GM12878 (cell line): ENCODE data around the gene QSOX1. TPM values are rescaled to one million over a fixed set of nuclear protein-coding genes. Genes with fewer than 3 reads are reported as not detected.

Experiments used
- ATAC-seq: fragments of 200-7000 bp; cut with Tn5 transposase; 3 replicates; pipeline ENCODE4 v1.9.1; 2020; ENCODE audit warnings: mild to moderate bottlenecking, moderate library complexity
- BruUV-seq: library from RNA; stranded (reverse); fragments of 400-500 nt; replicated peaks from 2 replicates; lab custom pipeline; 2021; lab: Mats Ljungman, UMichigan
- CTCF ChIA-PET: fragments of 300-600 bp; sonication (Branson Sonifier 250); formaldehyde crosslinking; extraction: SDS; loops from one replicate; lab custom pipeline; 2021; ENCODE audit warnings: inconsistent platforms; lab: Yijun Ruan, JAX
- POLR2A ChIA-PET: fragments of 350-600 bp; formaldehyde crosslinking; extraction: SDS; loops from one replicate; lab custom pipeline; 2021; ENCODE audit warnings: inconsistent platforms; lab: Charles Lee
- RAD21 ChIA-PET: fragments of 300-600 bp; sonication (Branson Sonifier 250); formaldehyde crosslinking; loops from one replicate; lab custom pipeline; 2023; ENCODE audit warnings: antibody characterized with exemption; ENCODE audit not compliant: unreplicated experiment; lab: Charles Lee
- SMC1A ChIA-PET: fragments of 300-600 bp; sonication (Branson Sonifier 250); formaldehyde crosslinking; loops from one replicate; lab custom pipeline; 2023; ENCODE audit not compliant: unreplicated experiment, uncharacterized antibody; lab: Charles Lee
- DNase-seq: peaks from one replicate; pipeline ENCODE4 v3.0.0-alpha.2; 2011; ENCODE audit warnings: low read depth, low spot score
- FAIRE-seq: peaks from 3 replicates; lab custom pipeline; 2011; peaks lifted over from hg19 to GRCh38; lab: Jason Lieb, UNC
- H2AFZ ChIP-seq: 2 replicates; pipeline ENCODE4 v1.6.0; 2011; ENCODE audit warnings: low read depth, low read length, control low read depth; ENCODE audit not compliant: control insufficient read depth
- H3K27ac ChIP-seq: 2 replicates; pipeline ENCODE4 v1.5.1; 2011; ENCODE audit warnings: control low read depth; ENCODE audit not compliant: control insufficient read depth, insufficient read depth
- H3K27me3 ChIP-seq, 2 experiments: replicated peaks in 1 of 2; 2 replicates each; pipeline versions ENCODE4 v1.6.0 to v1.6.1; 2011; ENCODE audit warnings: low read length in 1 of 2; ENCODE audit not compliant: control insufficient read depth in 2 of 2, insufficient read depth in 2 of 2
- H3K36me3 ChIP-seq, 2 experiments: 2 replicates each; pipeline ENCODE4 v1.5.1; 2011; ENCODE audit warnings: low read length in 1 of 2; ENCODE audit not compliant: control insufficient read depth in 2 of 2, insufficient read depth in 2 of 2
- H3K4me1 ChIP-seq: 2 replicates; pipeline ENCODE4 v1.6.1; 2011; ENCODE audit warnings: mild to moderate bottlenecking, low read length, moderate library complexity, mixed read lengths; ENCODE audit not compliant: control insufficient read depth, insufficient read depth
- H3K4me2 ChIP-seq: 2 replicates; pipeline ENCODE4 v1.6.0; 2011; ENCODE audit warnings: control low read depth; ENCODE audit not compliant: control insufficient read depth, insufficient read depth
- H3K4me3 ChIP-seq: fragments of 200-600 bp; sonication (generic); 2 replicates; pipeline ENCODE4 v1.5.1; 2016
- H3K79me2 ChIP-seq: 2 replicates; pipeline ENCODE4 v1.6.0; 2011; ENCODE audit warnings: low read length; ENCODE audit not compliant: control insufficient read depth, insufficient read depth
- H3K9ac ChIP-seq: 2 replicates; pipeline ENCODE4 v1.8.0; 2011; ENCODE audit warnings: low read length, control low read depth, mixed read lengths; ENCODE audit not compliant: control insufficient read depth, insufficient read depth
- H3K9me3 ChIP-seq: replicated peaks from 3 replicates; pipeline ENCODE4 v1.5.1; 2011; ENCODE audit warnings: mild to moderate bottlenecking, low read length; ENCODE audit not compliant: control insufficient read depth, insufficient read depth
- H4K20me1 ChIP-seq: 2 replicates; pipeline ENCODE4 v1.6.0; 2011; ENCODE audit not compliant: control insufficient read depth, insufficient read depth
- CBX5 ChIP-seq: sonication (generic); IDR thresholded peaks from 2 replicates; pipeline ENCODE4 v1.6.1; 2016; ENCODE audit warnings: low read depth, moderate library complexity, mild to moderate bottlenecking, inconsistent platforms
- CTCF ChIP-seq, 3 experiments: IDR thresholded peaks in 2 of 3; conservative IDR thresholded peaks in 1 of 3; 2 replicates each; pipeline ENCODE4 v1.5.1; 2011; ENCODE audit warnings: low read depth in 3 of 3, low read length in 3 of 3, mild to moderate bottlenecking in 3 of 3, control low read depth in 2 of 3, moderate library complexity in 2 of 3, inconsistent platforms in 1 of 3, mixed read lengths in 1 of 3; ENCODE audit not compliant: control insufficient read depth in 2 of 3, insufficient read depth in 1 of 3; ENCODE audit errors: extremely low read depth in 1 of 3
- EED ChIP-seq: sonication (generic); IDR thresholded peaks from 2 replicates; pipeline ENCODE4 v1.6.1; 2016; ENCODE audit warnings: antibody characterized with exemption, low read depth
- EGR1 ChIP-seq, 2 experiments: IDR thresholded peaks; 1 replicate in 1 of 2; 2 replicates in 1 of 2; pipeline ENCODE4 v1.6.1; 2011 to 2012; ENCODE audit warnings: low read depth in 2 of 2, low read length in 2 of 2, borderline replicate concordance in 1 of 2, mild to moderate bottlenecking in 1 of 2, moderate library complexity in 1 of 2
- NFXL1 ChIP-seq: fragments of 450-650 bp; IDR thresholded peaks from 2 replicates; pipeline ENCODE4 v1.6.1; 2017; ENCODE audit warnings: antibody characterized with exemption, mild to moderate bottlenecking, borderline replicate concordance
- RAD21 ChIP-seq: IDR thresholded peaks from 2 replicates; pipeline ENCODE4 v1.6.1; 2011; ENCODE audit warnings: mild to moderate bottlenecking, low read depth, low read length, moderate library complexity; ENCODE audit not compliant: insufficient read depth
- SMAD1 ChIP-seq: fragments of 450-650 bp; IDR thresholded peaks from 2 replicates; pipeline ENCODE4 v1.6.1; 2018; ENCODE audit warnings: mild to moderate bottlenecking, low read depth; ENCODE audit not compliant: partially characterized antibody
- SMC3 ChIP-seq: IDR thresholded peaks from 2 replicates; pipeline ENCODE4 v1.6.1; 2011; ENCODE audit warnings: low read length, improper control_type of control experiment, borderline replicate concordance
- WGBS: methylation state at CpG from one replicate; pipeline ENCODE4 v1.1.6; 2016; ENCODE audit warnings: low lambda C conversion rate; ENCODE audit not compliant: insufficient replicate concordance, insufficient coverage; ENCODE audit errors: missing lambda C conversion rate; 5-methylcytosine and 5-hydroxymethylcytosine counted together
- in situ Hi-C: fragments of 300-500 bp; cut with MboI; formaldehyde crosslinking; loops from 9 replicates; pipeline ENCODE4 v1.14.3; 2018; ENCODE audit warnings: mixed read lengths
- intact Hi-C: fragments of 100-400 bp; cut with micrococcal nuclease; formaldehyde crosslinking; loops from one replicate; pipeline ENCODE4 v1.14.2; 2022; ENCODE audit not compliant: unreplicated experiment
- polyA plus RNA-seq, 11 experiments: library from polyadenylated mRNA; depleted of rRNA in 4 of 11; unstranded in 6 of 11; stranded (reverse) in 5 of 11; fragments of >200 nt; fragmentation: Nextera tagmentation in 4 of 11; fragmentation: Illumina TruSeq in 1 of 11; extraction: Ambion mirVana in 4 of 11; extraction: Trizol in 1 of 11; gene quantifications; 1 replicate in 1 of 11; 2 replicates in 10 of 11; pipeline versions ENCODE4 v1.2.1 to v1.2.3, GENCODE V29; 2011 to 2016; ENCODE audit warnings: inconsistent platforms in 2 of 11, missing spikeins in 2 of 11, low read depth in 1 of 11
- total RNA-seq, 4 experiments: library from RNA; depleted of rRNA in 3 of 4; stranded (reverse); fragments of >200 nt in 3 of 4; fragmentation: Illumina TruSeq in 1 of 4; extraction: Trizol in 1 of 4; gene quantifications; 2 replicates each; pipeline versions ENCODE4 v1.2.1 to v1.2.3, GENCODE V29; 2013 to 2021
- TF ChIP-seq, protein P1 (sequence below): fragments of 450-650 bp; formaldehyde crosslinking; IDR thresholded peaks from 2 replicates; pipeline ENCODE4 v1.4.0; 2022; ENCODE audit warnings: mild to moderate bottlenecking, moderate library complexity

QSOX1 gene
- total and polyA plus RNA-seq, 10 of the 15 experiments (the other 5 are each of a cell fraction or from before 2014, with no cell fraction given), result 1.8 to 31.3 (median 11.2) TPM

DNA sequence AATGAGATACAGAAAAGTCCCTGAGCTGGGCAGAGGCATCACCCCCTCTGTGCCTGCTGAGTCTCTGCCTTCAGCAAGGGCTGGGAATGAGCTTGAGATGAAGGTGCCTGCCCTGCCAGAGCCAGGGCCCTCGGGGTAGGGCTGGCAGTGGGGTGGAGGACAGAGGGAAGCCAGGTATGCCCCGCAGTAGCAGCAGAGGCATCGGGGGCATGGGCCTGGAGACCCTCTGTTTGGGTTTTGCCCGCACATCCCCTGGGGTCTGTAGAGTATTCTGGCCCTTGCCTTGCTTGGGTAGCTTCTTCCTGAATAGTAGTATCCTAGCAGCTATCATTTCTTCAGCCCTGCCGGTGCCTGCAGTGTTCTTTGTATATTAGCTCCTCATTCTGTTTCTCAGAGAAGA is 33.0 kb downstream of the QSOX1 start (continued):
- TF ChIP-seq, protein P1, sequence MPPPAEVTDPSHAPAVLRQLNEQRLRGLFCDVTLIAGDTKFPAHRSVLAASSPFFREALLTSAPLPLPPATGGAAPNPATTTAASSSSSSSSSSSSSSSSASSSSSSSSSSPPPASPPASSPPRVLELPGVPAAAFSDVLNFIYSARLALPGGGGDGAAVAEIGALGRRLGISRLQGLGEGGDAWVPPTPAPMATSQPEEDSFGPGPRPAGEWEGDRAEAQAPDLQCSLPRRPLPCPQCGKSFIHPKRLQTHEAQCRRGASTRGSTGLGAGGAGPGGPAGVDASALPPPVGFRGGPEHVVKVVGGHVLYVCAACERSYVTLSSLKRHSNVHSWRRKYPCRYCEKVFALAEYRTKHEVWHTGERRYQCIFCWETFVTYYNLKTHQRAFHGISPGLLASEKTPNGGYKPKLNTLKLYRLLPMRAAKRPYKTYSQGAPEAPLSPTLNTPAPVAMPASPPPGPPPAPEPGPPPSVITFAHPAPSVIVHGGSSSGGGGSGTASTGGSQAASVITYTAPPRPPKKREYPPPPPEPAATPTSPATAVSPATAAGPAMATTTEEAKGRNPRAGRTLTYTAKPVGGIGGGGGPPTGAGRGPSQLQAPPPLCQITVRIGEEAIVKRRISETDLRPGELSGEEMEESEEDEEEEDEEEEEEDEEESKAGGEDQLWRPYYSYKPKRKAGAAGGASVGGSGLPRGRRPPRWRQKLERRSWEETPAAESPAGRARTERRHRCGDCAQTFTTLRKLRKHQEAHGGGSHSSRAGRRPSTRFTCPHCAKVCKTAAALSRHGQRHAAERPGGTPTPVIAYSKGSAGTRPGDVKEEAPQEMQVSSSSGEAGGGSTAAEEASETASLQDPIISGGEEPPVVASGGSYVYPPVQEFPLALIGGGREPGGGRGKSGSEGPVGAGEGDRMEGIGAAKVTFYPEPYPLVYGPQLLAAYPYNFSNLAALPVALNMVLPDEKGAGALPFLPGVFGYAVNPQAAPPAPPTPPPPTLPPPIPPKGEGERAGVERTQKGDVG, result no peak

GRCh38 chr1:180188091-180188506 is 33.4 kb downstream of the QSOX1 start:
- no peak overlapping the region for H3K4me3 ChIP-seq
- no peak for FAIRE-seq
- 57% methylated on average over 8 of the region's 8 CpGs for WGBS
- H3K79me2 ChIP-seq, result no peaks in the 10 kb centered on the region
- no peaks in the 10 kb centered on the region for H3K4me1 ChIP-seq
- peaks cover 0 to 8% of the 10 kb centered on the region in 2 experiments; a peak in 3 of 4 replicates for H3K36me3 ChIP-seq
- intact Hi-C loops (loop anchor here (1.0 to 2.0 kb wide), 2 partner anchors 228 to 295 kb away; no protein-coding TSS in a partner anchor), in situ Hi-C loops (no loop called here)
- H3K9ac ChIP-seq, result no peak overlapping the region
- peak; percentile 81 for ATAC-seq
- no peak overlapping the region for H3K4me2 ChIP-seq
- no peak overlapping the region for H2AFZ ChIP-seq
- RAD21 ChIA-PET, result interaction anchor here (1.0 to 2.9 kb wide), 4 partner anchors 9 to 294 kb away, joined by 3 to 9 read pairs (median 4); no protein-coding TSS in a partner anchor
- H3K27me3 ChIP-seq, result no peaks in the 10 kb centered on the region
- SMC1A ChIA-PET, result interaction anchor here (1.0 to 2.0 kb wide), 8 partner anchors 9 to 294 kb away, joined by 4 to 7 read pairs (median 4); no protein-coding TSS in a partner anchor
- POLR2A ChIA-PET, result interaction anchor here (0.7 kb wide), 1 partner anchor 645 kb away, joined by 3 read pairs; no protein-coding TSS in a partner anchor
- no peak for DNase-seq
- H4K20me1 ChIP-seq, result no peaks in the 10 kb centered on the region
- no peak overlapping the region for H3K27ac ChIP-seq
- no peak for TF ChIP-seq CBX5
- TF ChIP-seq RAD21, result peak; percentile 73
- TF ChIP-seq CTCF (IDR thresholded peaks at IDR 0.05 in 2 of 3, conservative IDR thresholded peaks at IDR 0.05 in 1 of 3; ENCODE audit: control insufficient read depth in 2 of 3, extremely low read depth in 1 of 3, insufficient read depth in 1 of 3, low read depth in 3 of 3, low read length in 3 of 3), result peak; percentile 51 to 65 (median 54); a peak in 5 of 6 replicates
- TF ChIP-seq EGR1 (IDR thresholded peaks at IDR 0.05; ENCODE audit: borderline replicate concordance in 1 of 2, low read depth in 2 of 2, low read length in 2 of 2), result no peak
- TF ChIP-seq SMC3, result peak; percentile 35
- TF ChIP-seq NFXL1, result no peak
- no peak for TF ChIP-seq SMAD1
- no peak for TF ChIP-seq EED
- TF ChIP-seq, all 136 proteins: peak for 3
- CTCF ChIA-PET, result interaction anchor here (0.7 to 4.0 kb wide), 15 partner anchors 9 to 312 kb away, joined by 3 to 36 read pairs (median 5); no protein-coding TSS in a partner anchor
- no peaks in the 10 kb centered on the region for H3K9me3 ChIP-seq
- no TSS peak for BruUV-seq
